Measurements from ENCODE around the gene IL1A.

- TF ChIP-seq CTCF (IDR thresholded peaks at IDR 0.05) (no peak), POLR2AphosphoS5 (IDR thresholded peaks at IDR 0.05) (no peak), POLR2A (IDR thresholded peaks at IDR 0.05) (no peak), EP300 (IDR thresholded peaks at IDR 0.05) (no peak)
These were observed 24.1 kb downstream of the IL1A start for GRCh38 chr2:112760149-112760548.

Measured in upper lobe of left lung (tissue), 4 donors.